Kidney tubule cell (primary cell): Measurements from ENCODE around the gene SPINT2.

Experiments used
- DNase-seq: peaks from one replicate; pipeline ENCODE4 v3.0.0-alpha.2; 2018; ENCODE audit warnings: low spot score

Gene SPINT2

GRCh38 chr19:38267761-38268483, 3.5 kb downstream of the SPINT2 start:
- peak; percentile 88 for DNase-seq

DNA sequence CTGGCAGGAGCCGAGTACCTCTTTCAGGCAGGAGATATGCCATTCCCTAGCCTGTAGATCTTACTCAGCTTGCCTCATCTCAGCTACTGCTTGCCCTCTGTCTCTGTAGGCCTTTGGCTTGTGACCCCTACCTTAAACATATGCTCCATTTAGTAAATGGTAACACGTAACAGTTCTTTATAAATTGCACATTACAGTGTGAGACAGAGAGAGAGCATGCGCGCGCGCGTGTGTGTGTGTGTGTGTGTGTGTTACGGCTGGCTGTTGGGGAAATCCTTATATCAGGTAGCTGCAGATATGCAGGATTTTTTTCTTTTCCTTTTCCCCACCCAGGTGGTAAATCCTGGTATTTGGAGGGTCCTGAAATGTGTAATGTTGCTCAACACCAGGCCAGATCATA, 4.2 kb downstream of the SPINT2 start:
- peak; percentile 41 for DNase-seq

- peak; percentile 76 for DNase-seq
Measured at GRCh38 chr19:38270587-38271167, 6.3 kb downstream of the SPINT2 start.

DNA sequence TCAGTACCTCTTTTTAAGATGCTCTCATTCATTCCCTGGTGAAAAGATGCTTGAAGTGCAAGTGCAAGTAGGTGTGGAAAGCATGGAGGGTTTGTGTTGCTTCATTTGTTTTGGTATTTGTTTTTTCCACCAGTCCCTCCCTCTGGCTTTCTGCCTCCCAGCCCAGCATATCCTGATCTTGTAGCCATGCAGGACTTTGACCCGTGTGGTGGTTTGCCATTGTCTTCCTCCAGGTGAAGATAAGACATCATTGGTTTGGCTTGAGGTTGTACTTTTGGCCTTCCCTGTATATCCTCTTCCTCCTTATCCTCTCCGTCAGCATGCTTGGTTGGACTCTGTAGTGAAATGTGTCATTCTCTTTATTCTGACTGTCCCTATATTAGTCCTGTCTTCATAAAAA, 9.1 kb downstream of the SPINT2 start:
- DNase-seq = no peak

GRCh38 chr19:38274739-38275138, 10.4 kb downstream of the SPINT2 start:
- no peak for DNase-seq

GRCh38 chr19:38276942-38277517, 12.7 kb downstream of the SPINT2 start:
- no peak for DNase-seq

DNA sequence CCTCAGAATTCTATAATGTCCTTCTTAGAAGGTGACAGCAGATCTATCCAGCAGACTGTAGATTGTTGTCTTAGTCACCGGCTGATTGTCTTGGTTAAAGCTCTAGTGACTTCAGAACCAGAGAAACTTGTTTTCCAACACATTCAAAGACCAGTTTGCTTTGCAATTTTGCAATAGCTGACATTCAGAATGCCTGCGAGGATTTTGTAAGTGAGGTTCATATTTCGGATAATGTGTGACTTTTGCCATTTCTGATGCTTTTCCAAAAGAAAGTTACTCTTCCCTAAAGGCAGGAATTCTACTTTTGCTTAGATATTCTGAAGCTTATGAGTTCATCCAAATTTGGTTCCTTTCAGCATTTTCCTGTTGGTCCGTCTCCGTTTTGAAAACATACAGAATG, 13.2 kb downstream of the SPINT2 start:
- peak; percentile 41 for DNase-seq

DNA sequence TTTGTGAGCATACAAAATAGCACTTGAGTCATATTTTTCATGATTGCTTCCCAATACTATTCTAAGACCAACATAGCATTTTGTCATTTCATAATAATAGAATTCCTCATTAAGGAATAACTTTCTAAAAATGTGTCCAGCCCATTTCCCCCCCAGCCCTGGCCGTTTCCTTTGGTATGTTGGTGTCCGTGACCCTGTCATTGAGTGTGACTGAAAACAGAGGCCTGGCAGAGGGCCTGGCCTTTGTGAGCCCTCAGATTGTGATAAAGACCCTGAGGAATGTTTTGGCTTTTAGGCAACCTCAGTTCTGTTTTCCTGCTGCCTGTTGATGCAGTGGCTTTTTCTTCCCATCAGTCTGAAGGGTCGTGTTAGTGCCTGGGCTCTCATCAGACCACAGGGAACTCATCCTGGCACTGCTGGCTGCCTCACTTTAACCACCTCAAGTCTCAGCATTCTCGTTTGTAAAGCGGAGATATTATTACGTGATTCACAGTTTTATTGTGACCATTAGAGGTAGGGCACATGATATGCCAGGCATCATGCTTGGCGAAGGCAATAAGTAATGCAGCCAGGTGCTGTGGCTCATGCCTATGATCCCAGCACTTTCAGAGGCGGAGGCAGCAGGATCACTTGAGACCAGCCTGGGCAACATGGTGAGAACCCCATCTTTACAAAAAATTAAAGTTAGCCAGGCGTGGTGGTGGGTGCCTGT, 13.8 kb downstream of the SPINT2 start:
- peak; percentile 41 for DNase-seq

- DNase-seq = no peak
Measured at GRCh38 chr19:38278751-38279150, 14.4 kb downstream of the SPINT2 start.

DNA sequence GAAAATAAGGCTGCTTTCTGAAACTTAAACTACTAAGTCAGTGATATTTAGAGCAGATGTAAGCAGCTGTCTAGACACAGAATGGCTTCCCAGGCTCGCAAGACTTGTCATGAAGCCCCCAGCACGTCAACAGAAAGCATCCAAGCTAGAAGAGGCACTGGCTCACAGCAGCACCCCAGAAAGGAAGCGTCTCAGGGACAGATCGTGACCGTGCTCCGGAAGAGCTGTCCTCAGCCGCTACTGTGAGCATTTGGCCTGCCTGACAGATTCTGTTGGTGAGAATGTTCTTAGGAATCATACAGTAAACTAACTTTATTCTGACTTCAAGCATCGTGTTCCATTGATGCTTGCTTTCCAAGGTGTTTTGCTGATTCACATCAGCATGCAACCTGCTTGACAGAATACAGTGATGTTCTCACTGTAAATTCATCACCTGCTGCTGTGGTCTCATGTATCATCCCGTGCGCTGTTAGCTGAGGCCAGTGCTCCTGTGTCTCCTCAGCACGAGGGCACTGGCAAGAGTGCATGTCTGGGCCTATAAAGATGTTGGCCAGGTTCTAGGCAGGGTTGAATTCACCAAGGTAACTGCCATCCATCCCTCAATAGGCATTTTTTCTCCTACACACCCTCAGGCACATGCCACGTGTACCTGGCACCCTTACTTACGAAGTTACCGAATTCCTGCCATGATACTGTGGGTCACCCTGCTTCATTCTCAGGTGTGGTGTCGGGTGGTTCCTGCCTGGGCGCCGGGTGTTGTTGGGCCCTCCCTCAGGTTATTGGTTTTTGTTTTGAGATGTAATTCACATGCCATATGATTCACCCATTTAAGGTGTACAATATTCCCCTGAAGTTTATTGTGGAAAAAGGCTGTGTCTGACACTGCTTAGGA, 15.9 kb downstream of the SPINT2 start:
- DNase-seq = no peak

GRCh38 chr19:38281811-38282566, 17.6 kb downstream of the SPINT2 start:
- DNase-seq = no peak

GRCh38 chr19:38283271-38283670, 18.9 kb downstream of the SPINT2 start:
- no peak for DNase-seq

DNA sequence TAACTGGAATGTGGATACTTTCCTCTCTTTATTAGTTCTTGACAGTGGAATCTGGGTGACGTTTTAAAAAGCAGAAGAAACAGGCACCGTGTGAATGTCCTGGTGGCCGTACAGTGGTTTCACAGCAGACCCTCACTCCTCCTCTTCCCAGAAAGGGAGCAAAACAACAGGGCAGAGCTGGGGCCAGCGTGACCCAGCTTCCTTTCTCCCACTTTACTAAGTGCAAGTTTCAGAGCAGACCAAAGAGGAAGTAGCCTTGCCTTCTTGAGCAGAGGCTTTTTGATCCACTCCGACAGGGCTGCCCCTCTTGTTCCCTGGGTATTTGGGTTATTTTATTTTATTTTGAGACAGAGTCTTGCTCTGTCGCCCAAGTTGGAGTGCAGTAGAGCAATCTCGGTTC, 20.0 kb downstream of the SPINT2 start:
- no peak for DNase-seq

GRCh38 chr19:38285567-38285966, 21.2 kb downstream of the SPINT2 start:
- no peak for DNase-seq

- DNase-seq = no peak
Measured at GRCh38 chr19:38287604-38288003, 23.2 kb downstream of the SPINT2 start.

- DNase-seq = no peak
Measured at GRCh38 chr19:38288123-38288855, 23.9 kb downstream of the SPINT2 start.

GRCh38 chr19:38289955-38290354, 25.6 kb downstream of the SPINT2 start:
- DNase-seq = no peak

- DNase-seq = peak; percentile 96
Measured at GRCh38 chr19:38290631-38291147, 26.3 kb downstream of the SPINT2 start.

DNA sequence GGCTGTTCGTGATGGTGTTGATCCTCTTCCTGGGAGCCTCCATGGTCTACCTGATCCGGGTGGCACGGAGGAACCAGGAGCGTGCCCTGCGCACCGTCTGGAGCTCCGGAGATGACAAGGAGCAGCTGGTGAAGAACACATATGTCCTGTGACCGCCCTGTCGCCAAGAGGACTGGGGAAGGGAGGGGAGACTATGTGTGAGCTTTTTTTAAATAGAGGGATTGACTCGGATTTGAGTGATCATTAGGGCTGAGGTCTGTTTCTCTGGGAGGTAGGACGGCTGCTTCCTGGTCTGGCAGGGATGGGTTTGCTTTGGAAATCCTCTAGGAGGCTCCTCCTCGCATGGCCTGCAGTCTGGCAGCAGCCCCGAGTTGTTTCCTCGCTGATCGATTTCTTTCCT, 27.5 kb downstream of the SPINT2 start:
- no peak for DNase-seq

- no peak for DNase-seq
Measured at GRCh38 chr19:38293281-38293680, 28.9 kb downstream of the SPINT2 start.
